ENCODE results near the gene SIVA1.

SIVA1 gene

DNA sequence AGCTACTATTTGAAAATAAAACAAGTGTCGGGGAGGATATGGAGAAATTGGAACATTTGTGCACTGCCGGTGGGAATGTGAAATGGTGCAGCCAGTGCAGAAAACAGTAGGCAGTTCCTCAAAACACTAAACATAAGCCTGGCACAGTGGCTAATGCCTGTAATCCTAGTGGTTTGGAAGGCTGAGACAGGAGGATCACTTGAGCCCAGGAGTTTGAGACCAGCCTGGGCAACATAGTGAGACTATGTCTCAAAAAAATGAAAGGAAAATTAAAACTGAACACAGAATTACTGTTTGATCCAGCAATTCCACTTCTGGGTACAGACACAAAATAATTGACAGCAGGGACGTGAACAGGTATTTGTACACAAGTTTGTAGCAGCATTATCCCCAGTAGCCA is 12.6 kb downstream of the SIVA1 start:
- H3K4me3 ChIP-seq (ENCODE audit: low read depth, low read length): no peak overlapping the region
- TF ChIP-seq, protein P1, sequence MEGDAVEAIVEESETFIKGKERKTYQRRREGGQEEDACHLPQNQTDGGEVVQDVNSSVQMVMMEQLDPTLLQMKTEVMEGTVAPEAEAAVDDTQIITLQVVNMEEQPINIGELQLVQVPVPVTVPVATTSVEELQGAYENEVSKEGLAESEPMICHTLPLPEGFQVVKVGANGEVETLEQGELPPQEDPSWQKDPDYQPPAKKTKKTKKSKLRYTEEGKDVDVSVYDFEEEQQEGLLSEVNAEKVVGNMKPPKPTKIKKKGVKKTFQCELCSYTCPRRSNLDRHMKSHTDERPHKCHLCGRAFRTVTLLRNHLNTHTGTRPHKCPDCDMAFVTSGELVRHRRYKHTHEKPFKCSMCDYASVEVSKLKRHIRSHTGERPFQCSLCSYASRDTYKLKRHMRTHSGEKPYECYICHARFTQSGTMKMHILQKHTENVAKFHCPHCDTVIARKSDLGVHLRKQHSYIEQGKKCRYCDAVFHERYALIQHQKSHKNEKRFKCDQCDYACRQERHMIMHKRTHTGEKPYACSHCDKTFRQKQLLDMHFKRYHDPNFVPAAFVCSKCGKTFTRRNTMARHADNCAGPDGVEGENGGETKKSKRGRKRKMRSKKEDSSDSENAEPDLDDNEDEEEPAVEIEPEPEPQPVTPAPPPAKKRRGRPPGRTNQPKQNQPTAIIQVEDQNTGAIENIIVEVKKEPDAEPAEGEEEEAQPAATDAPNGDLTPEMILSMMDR (IDR thresholded peaks at IDR 0.05; ENCODE audit: borderline replicate concordance, insufficient read depth, low read depth, low read length): no peak

DNA sequence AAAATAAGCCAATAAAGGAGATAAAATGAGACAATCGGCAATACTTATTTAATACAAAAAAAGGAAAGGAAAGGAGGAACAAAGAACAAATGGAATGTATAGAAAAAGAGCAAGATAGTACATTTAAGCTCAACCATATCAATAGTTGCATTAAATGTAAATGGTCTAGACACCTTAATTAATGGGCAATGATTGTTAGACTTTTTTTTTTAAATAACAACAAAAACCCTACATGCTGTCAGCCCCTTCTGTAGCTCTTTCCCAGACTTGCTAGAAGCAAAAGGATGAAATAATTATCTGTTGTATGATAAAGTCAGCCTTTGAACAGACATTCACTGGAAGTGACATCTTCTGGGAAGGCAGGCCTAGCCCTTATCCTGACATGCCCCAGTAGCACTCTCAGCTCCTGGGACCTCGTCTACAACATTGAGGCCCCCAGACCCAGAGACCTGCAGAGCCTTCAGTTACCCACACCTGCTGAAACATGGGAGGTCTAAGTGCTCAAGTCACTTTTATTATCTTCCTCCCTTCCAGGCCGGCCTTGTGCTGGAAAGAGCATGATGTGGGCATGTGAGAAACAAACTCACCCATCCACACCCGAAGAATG is 13.4 kb downstream of the SIVA1 start:
- H3K4me3 ChIP-seq (ENCODE audit: low read depth, low read length): no peak overlapping the region
- TF ChIP-seq, protein P1 (IDR thresholded peaks at IDR 0.05; ENCODE audit: borderline replicate concordance, insufficient read depth, low read depth, low read length): no peak

DNA sequence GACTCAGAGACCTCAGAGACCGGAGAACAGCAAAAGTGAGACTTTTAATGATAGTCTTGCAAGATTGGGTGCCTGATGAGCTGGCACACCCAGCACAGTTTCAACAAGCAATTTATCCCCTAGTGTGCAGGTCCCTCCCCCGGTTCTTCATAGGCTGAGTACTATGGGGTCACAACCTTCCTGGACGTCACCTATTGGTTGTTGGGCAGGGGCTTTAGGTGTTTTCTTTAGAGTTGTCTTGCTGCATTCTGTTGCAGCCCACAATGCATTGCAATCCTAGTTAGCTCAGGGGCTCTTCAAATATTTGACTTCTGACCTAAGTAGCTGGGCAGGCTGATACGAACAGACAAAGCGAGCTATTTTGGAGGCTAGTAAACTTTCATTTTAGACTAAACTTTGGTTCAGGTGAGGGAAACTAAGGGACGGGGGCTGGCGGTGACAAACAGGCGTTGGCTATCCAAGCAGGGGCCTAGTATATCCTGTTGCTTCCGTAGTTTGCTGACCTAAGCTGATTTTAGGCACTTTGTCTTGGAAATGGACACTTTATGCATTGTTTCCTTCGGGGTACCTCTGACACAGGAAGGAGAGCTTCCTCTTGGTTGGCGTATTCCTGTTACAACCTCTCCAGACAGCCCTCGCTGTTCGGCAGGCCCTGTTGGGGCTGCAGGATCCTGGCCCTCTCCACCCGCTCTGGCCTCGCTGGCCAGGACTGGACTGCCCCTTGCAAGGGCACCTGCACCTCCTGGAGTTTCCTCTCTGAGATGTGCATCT is 14.1 kb downstream of the SIVA1 start:
- H3K4me3 ChIP-seq (ENCODE audit: low read depth, low read length): no peak overlapping the region
- TF ChIP-seq, protein P1 (IDR thresholded peaks at IDR 0.05; ENCODE audit: borderline replicate concordance, insufficient read depth, low read depth, low read length): no peak

DNA sequence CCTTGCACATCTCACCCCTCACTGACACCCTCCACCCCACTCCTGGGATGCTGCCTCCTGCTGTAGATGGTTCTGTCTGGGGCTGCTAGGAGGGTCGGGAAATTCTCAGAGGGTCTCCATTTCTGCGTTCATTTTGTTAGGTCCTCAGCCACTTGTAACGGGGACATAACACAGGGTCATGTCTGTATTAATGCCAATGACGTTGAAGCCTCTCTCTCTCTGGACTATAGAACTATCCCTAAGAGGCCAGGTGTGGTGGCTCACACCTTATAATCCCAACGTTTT is 14.6 kb downstream of the SIVA1 start:
- no peak overlapping the region for H3K4me3 ChIP-seq (ENCODE audit: low read depth, low read length)

DNA sequence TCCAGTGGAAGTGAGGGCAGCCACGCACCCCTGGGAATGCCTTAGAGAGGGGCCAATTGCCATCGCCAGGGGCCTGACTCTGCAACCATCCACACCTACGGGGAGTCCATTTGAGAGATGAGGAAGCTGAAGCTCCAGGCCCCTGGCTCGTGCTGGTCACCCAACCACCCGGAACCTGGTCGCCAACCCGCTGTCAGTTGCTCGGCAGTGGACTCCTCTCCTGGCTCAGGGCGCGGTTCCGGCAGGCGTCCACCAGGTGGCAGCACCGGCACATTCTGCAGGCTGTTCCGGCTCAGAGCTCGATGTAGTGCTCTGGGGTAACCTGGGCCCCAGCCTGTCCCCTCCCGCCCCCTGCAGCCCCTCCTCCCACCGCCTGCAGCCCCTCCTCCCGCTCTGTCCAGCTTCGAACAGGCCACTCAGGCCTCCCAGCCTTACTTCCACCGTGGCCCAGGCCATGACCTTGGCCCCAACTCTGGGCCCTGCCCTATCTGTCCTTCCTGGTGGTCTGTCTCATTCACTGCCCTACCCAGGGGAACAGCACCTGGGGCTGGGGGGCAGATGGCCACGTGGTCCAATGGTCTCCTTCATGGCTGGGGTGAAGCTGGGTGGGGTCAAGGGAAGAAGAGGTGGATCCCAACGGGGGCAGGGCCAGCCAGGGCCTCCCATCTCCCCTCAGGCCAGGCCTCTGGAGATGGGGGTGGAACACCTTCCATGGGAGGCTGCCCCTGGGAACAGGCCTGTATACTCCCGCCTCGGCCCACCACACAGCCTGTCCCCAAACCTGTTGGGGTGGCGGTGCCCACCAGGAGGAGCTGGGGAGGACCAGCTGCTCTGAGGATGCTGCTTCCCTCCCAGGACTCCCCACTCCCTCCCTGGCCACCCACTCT is 15.7 kb downstream of the SIVA1 start:
- no peak overlapping the region for H3K4me3 ChIP-seq (ENCODE audit: low read depth, low read length)
- TF ChIP-seq, protein P1 (IDR thresholded peaks at IDR 0.05; ENCODE audit: borderline replicate concordance, insufficient read depth, low read depth, low read length): peak; percentile 96

More for the DNA sequence above, 14.6 kb downstream of the SIVA1 start:
- TF ChIP-seq, protein P1 (IDR thresholded peaks at IDR 0.05; ENCODE audit: borderline replicate concordance, insufficient read depth, low read depth, low read length): no peak

DNA sequence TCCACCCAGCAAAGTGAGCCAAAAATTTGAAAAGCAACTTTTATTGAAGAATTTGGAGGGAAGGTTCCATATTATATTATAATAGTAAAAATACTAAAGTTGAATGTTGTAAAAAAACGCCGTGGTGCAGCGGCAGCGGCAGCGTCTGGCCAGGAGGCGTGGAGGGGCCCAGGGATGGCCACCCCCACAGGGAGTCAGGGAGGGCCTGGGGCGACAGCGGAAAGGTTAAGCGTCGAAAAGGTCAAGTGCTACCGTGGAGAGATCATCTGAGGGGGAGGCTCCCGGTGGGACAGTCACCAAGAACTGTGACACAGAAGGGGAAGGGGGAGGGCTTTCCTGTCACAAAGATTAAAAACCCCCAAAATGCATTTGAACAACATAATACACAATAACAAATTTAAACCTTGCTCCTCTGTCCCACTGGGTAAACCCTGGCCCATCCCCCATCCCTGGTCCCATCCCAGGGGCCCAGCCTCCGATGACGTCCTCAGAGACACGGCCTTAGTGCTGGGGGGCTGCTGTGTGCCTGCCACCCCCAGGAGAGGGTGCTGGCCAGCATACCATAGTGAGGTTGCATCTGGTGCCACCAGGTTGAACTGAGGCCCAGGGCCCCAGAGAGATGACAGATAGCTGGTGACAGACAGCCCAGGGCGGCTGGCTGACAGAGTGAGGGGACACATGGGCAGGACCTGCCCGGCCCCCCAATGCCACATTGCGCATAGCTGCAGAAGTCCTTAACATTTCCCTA is 16.6 kb downstream of the SIVA1 start:
- no peak overlapping the region for H3K4me3 ChIP-seq (ENCODE audit: low read depth, low read length)
- TF ChIP-seq, protein P1 (IDR thresholded peaks at IDR 0.05; ENCODE audit: borderline replicate concordance, insufficient read depth, low read depth, low read length): no peak

Data from GM12875 (cell line).